ENCODE data around the gene UBE2I.

DNA sequence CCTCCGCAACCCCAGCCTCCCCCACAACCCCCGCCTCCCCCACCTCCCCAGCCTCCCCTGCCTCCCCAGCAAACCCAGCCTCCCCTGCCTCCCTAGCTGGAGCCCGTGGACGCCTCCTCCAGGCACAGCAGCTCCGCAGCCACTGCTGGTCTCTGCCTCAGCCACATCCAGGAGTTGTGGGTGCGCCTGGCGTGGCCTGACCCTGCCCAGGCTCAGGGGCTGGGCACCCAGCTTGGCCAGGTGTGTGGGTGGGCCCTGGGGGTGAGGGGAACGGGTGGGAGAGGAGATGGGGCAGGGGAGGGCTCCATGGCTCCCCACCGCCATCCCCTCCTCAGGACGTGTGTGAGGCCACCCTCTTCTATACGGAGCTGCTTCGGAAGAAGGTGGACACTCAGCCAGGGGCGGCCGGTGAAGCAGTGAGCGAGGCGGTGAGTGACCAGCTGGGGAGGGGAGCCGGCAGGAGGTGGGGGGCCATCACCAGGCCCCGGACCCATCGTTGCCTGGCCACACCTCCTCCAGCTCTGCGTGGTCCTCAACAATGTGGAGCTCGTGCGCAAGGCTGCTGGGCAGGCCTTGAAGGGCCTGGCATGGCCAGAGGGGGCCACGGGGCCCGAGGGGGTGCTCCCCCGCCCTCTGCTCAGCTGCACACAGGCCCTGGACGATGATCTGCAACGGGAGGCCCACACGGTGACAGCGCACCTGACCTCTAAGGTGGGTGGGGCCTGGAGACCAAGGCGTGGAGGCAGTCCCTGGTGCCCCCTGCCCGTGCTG is 36.4 kb downstream of the UBE2I start:
- TF ChIP-seq, protein P1, sequence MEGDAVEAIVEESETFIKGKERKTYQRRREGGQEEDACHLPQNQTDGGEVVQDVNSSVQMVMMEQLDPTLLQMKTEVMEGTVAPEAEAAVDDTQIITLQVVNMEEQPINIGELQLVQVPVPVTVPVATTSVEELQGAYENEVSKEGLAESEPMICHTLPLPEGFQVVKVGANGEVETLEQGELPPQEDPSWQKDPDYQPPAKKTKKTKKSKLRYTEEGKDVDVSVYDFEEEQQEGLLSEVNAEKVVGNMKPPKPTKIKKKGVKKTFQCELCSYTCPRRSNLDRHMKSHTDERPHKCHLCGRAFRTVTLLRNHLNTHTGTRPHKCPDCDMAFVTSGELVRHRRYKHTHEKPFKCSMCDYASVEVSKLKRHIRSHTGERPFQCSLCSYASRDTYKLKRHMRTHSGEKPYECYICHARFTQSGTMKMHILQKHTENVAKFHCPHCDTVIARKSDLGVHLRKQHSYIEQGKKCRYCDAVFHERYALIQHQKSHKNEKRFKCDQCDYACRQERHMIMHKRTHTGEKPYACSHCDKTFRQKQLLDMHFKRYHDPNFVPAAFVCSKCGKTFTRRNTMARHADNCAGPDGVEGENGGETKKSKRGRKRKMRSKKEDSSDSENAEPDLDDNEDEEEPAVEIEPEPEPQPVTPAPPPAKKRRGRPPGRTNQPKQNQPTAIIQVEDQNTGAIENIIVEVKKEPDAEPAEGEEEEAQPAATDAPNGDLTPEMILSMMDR (conservative IDR thresholded peaks at IDR 0.05; ENCODE audit: low read depth, low read length): no peak
- no peak for TF ChIP-seq EZH2 (IDR thresholded peaks at IDR 0.05; ENCODE audit: borderline replicate concordance, low read depth, low read length, poor library complexity, severe bottlenecking)

Measured in A673 (cell line).